ENCODE measurements around the gene GOT1. TPM values are rescaled to one million over a fixed set of nuclear protein-coding genes. Genes with fewer than 3 reads are reported as not detected.

Gene GOT1
- total and polyA plus RNA-seq, 2 of the 8 experiments (the other 6 are each of a cell fraction or from before 2014, with no cell fraction given): 16.7 to 47.0 TPM

- H3K9me3 ChIP-seq (ENCODE audit: insufficient read depth in 2 of 2, low read depth in 1 of 2, low read length in 1 of 2): no peaks in the 10 kb centered on the region
- H3K4me2 ChIP-seq (ENCODE audit: insufficient read depth in 1 of 2, low read depth in 2 of 2, low read length in 2 of 2): no peak overlapping the region
- H3K23ac ChIP-seq (ENCODE audit: insufficient read length): no peak overlapping the region
- H2BK15ac ChIP-seq (ENCODE audit: low read length): no peak overlapping the region
- no peak overlapping the region for H3K9ac ChIP-seq (replicated peaks in 1 of 4; ENCODE audit: extremely low read depth in 1 of 4, low read depth in 3 of 4, low read length in 3 of 4)
- no peak overlapping the region for H4K8ac ChIP-seq (ENCODE audit: extremely low read depth, insufficient read depth, low read length)
- H4K20me1 ChIP-seq (replicated peaks in 1 of 2; ENCODE audit: control insufficient read depth in 1 of 2, insufficient read depth in 2 of 2, low read length in 2 of 2): peaks cover 3% of the 10 kb centered on the region in 2 experiments
- peaks cover 0 to 55% of the 10 kb centered on the region in 2 experiments; a peak in 3 of 4 replicates for H3K79me2 ChIP-seq (ENCODE audit: control insufficient read depth in 1 of 2, insufficient read depth in 2 of 2, low read length in 2 of 2)
- H2AK5ac ChIP-seq (ENCODE audit: low read depth, low read length): no peak overlapping the region
- no peak overlapping the region for H3K4ac ChIP-seq (replicated peaks; ENCODE audit: insufficient read length, low read depth, low read length)
- H3K23me2 ChIP-seq (ENCODE audit: low read depth, low read length): peaks cover 12% of the 10 kb centered on the region
- no peak overlapping the region for H3K18ac ChIP-seq (ENCODE audit: extremely low read depth, low read length)
- no peak overlapping the region for H2BK12ac ChIP-seq (ENCODE audit: low read depth, low read length)
- no peak overlapping the region for H4K5ac ChIP-seq (ENCODE audit: insufficient read length, low read depth, low read length)
- ChIA-PET POLR2A (ENCODE audit: partially characterized antibody) (interaction anchor here (1.2 to 1.4 kb wide), 4 partner anchors 9 to 111 kb away, joined by 3 to 4 read pairs (median 3); no protein-coding TSS in a partner anchor), CTCF (ENCODE audit: partially characterized antibody) (interaction anchor here (0.6 kb wide), 1 partner anchor 148 kb away, joined by 4 read pairs; no protein-coding TSS in a partner anchor)
- no peak overlapping the region for H2BK5ac ChIP-seq (ENCODE audit: low read depth, low read length)
- no peak overlapping the region for H3K4me3 ChIP-seq (ENCODE audit: extremely low read depth in 1 of 4, insufficient read depth in 2 of 4, low read depth in 3 of 4, low read length in 4 of 4)
- no peak overlapping the region for H2AFZ ChIP-seq (ENCODE audit: low read length)
- H3K27me3 ChIP-seq (replicated peaks in 1 of 4; ENCODE audit: control insufficient read depth in 3 of 4, extremely low read depth in 1 of 4, insufficient read depth in 3 of 4, low read length in 3 of 4): no peaks in the 10 kb centered on the region
- no peak overlapping the region for H3K14ac ChIP-seq (ENCODE audit: insufficient read length)
- no peak overlapping the region for H2BK20ac ChIP-seq (ENCODE audit: low read length)
- H3K36me3 ChIP-seq (ENCODE audit: control insufficient read depth in 2 of 4, insufficient read depth in 4 of 4, low read length in 3 of 4): peaks cover 0 to 6% (median 0%) of the 10 kb centered on the region in 4 experiments; a peak in 4 of 8 replicates
- WGBS, 2 experiments (ENCODE audit: extremely low coverage in 1 of 2, insufficient coverage in 1 of 2, insufficient read length in 1 of 2, insufficient replicate concordance in 2 of 2, low coverage in 1 of 2, low lambda C conversion rate in 2 of 2, missing lambda C conversion rate in 1 of 2): 90% methylated on average over 4 of the region's 4 CpGs; no CpG with 5 or more reads in 1 of the 2 experiments
- H4K91ac ChIP-seq (replicated peaks; ENCODE audit: insufficient read length, low read length): no peak overlapping the region
- DNase-seq (ENCODE audit: low read depth in 1 of 2, low spot score in 2 of 2): no peak
- H3K27ac ChIP-seq (ENCODE audit: low read depth, low read length): no peak overlapping the region
- FAIRE-seq: no peak
- H3K56ac ChIP-seq (replicated peaks; ENCODE audit: insufficient read length, low read depth, low read length): no peak overlapping the region
- H2BK120ac ChIP-seq (replicated peaks; ENCODE audit: low read depth, low read length): no peak overlapping the region
- peaks cover 0 to 4% (median 0%) of the 10 kb centered on the region in 4 experiments; a peak in 1 of 7 replicates for H3K4me1 ChIP-seq (replicated peaks in 1 of 4; ENCODE audit: control insufficient read depth in 3 of 4, insufficient read depth in 4 of 4, low read length in 3 of 4)
- peaks cover 4% of the 10 kb centered on the region for H3K79me1 ChIP-seq (ENCODE audit: low read depth, low read length)
- TF ChIP-seq POLR2A (IDR thresholded peaks at IDR 0.05; ENCODE audit: control extremely low read depth in 1 of 2, low read depth in 2 of 2, low read length in 2 of 2) (no peak), CEBPB (IDR thresholded peaks at IDR 0.05; ENCODE audit: low read depth, low read length) (no peak), JUN (IDR thresholded peaks at IDR 0.05; ENCODE audit: low read depth, low read length) (no peak), RFX5 (IDR thresholded peaks at IDR 0.05; ENCODE audit: borderline replicate concordance, low read depth, low read length) (no peak), MAFK (IDR thresholded peaks at IDR 0.05; ENCODE audit: low read depth, low read length) (no peak), NANOG (IDR thresholded peaks at IDR 0.05; ENCODE audit: insufficient read depth, low read depth, low read length, poor library complexity, severe bottlenecking) (no peak), POU5F1 (IDR thresholded peaks at IDR 0.05; ENCODE audit: low read depth, low read length) (no peak), PHF8 (conservative IDR thresholded peaks at IDR 0.05; ENCODE audit: low read depth, low read length) (no peak)
Measured at GRCh38 chr10:99427566-99428190, 2.7 kb downstream of the GOT1 start.

Data from H1 (cell line).